GM12878 (cell line): ENCODE results near the gene C9orf40.

Source experiments
- EP300 ChIP-seq, 2 experiments: fragments of 150-350 bp in 1 of 2; IDR thresholded peaks; 2 replicates each; pipeline ENCODE4 v1.6.1; 2011 to 2012; ENCODE audit warnings: low read depth in 2 of 2, low read length in 2 of 2, borderline replicate concordance in 1 of 2, improper control_type of control experiment in 1 of 2, inconsistent platforms in 1 of 2; ENCODE audit not compliant: control insufficient read depth in 1 of 2
- EZH2 ChIP-seq: IDR thresholded peaks from 2 replicates; pipeline ENCODE4 v1.6.1; 2012; ENCODE audit warnings: low read depth, mild to moderate bottlenecking, control low read depth, inconsistent platforms, low read length, borderline replicate concordance; ENCODE audit not compliant: control insufficient read depth
- HDAC2 ChIP-seq: fragments of 200-600 bp; sonication (generic); IDR thresholded peaks from 2 replicates; pipeline ENCODE4 v1.6.1; 2017
- NFYB ChIP-seq: IDR thresholded peaks from 2 replicates; pipeline ENCODE4 v1.6.1; 2011; ENCODE audit warnings: low read depth, mild to moderate bottlenecking, low read length, improper control_type of control experiment, moderate library complexity; ENCODE audit not compliant: insufficient read depth
- POLR2A ChIP-seq: IDR thresholded peaks from 2 replicates; pipeline ENCODE4 v1.6.1; 2011; ENCODE audit warnings: low read depth, mild to moderate bottlenecking, low read length
- SP1 ChIP-seq: IDR thresholded peaks from one replicate; pipeline ENCODE4 v1.6.1; 2011; ENCODE audit warnings: low read depth, low read length
- TF ChIP-seq, protein P1 (sequence below): IDR thresholded peaks from 2 replicates; pipeline ENCODE4 v1.6.1; 2011; ENCODE audit warnings: mild to moderate bottlenecking, low read depth, low read length, moderate library complexity; ENCODE audit not compliant: insufficient replicate concordance
- TF ChIP-seq, protein P2 (sequence below): fragments of 450-650 bp; IDR thresholded peaks from 2 replicates; pipeline ENCODE4 v1.6.1; 2018; ENCODE audit warnings: mild to moderate bottlenecking, low read depth, moderate library complexity; ENCODE audit not compliant: partially characterized antibody

DNA sequence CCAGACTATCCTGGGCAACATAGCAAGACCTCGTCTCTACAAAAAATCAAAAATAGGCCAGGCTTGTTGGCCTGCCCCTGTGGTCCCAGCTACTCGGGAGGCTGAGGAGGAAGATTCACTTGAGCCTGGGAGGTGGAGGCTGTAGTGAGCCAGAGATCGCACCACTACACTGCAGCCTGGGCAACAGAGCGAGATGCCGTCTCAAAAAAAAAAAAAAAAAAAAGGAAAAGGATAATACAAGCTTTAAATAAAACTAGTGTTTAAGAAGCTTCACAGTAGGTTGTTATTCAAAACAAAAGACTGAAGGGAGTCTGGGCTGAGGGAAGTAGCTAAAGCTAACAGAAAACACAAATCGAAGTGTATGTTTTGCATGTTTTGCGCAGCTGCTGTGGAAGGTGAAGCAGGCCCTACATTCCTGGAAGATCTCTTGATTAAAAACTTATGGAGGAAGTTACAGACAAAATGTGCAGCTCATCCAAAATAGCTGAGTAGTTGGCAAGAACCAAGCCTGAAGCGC lies 581 bp upstream of the C9orf40 start:
- TF ChIP-seq EZH2, result no peak
- TF ChIP-seq EP300 (IDR thresholded peaks at IDR 0.05; ENCODE audit: borderline replicate concordance in 1 of 2, control insufficient read depth in 1 of 2, low read depth in 2 of 2, low read length in 2 of 2), result no peak
- TF ChIP-seq, protein P1, sequence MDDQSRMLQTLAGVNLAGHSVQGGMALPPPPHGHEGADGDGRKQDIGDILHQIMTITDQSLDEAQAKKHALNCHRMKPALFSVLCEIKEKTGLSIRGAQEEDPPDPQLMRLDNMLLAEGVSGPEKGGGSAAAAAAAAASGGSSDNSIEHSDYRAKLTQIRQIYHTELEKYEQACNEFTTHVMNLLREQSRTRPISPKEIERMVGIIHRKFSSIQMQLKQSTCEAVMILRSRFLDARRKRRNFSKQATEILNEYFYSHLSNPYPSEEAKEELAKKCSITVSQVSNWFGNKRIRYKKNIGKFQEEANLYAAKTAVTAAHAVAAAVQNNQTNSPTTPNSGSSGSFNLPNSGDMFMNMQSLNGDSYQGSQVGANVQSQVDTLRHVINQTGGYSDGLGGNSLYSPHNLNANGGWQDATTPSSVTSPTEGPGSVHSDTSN, result no peak
- no peak for TF ChIP-seq HDAC2
- TF ChIP-seq, protein P2, sequence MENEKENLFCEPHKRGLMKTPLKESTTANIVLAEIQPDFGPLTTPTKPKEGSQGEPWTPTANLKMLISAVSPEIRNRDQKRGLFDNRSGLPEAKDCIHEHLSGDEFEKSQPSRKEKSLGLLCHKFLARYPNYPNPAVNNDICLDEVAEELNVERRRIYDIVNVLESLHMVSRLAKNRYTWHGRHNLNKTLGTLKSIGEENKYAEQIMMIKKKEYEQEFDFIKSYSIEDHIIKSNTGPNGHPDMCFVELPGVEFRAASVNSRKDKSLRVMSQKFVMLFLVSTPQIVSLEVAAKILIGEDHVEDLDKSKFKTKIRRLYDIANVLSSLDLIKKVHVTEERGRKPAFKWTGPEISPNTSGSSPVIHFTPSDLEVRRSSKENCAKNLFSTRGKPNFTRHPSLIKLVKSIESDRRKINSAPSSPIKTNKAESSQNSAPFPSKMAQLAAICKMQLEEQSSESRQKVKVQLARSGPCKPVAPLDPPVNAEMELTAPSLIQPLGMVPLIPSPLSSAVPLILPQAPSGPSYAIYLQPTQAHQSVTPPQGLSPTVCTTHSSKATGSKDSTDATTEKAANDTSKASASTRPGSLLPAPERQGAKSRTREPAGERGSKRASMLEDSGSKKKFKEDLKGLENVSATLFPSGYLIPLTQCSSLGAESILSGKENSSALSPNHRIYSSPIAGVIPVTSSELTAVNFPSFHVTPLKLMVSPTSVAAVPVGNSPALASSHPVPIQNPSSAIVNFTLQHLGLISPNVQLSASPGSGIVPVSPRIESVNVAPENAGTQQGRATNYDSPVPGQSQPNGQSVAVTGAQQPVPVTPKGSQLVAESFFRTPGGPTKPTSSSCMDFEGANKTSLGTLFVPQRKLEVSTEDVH, result no peak
- TF ChIP-seq SP1, result no peak
- no peak for TF ChIP-seq POLR2A
- TF ChIP-seq NFYB, result no peak
